NT2/D1 (cell line): ENCODE results near the gene GNAL.

ENCODE experiments used
- SUZ12 ChIP-seq: IDR thresholded peaks from 2 replicates; pipeline ENCODE4 v1.6.1; 2011; ENCODE audit not compliant: insufficient read length, insufficient read depth; ENCODE audit errors: extremely low read depth
- YY1 ChIP-seq: IDR thresholded peaks from 2 replicates; pipeline ENCODE4 v1.6.1; 2011; ENCODE audit not compliant: insufficient read length, insufficient read depth
- ZNF274 ChIP-seq: IDR thresholded peaks from 2 replicates; pipeline ENCODE4 v1.6.1; 2011; ENCODE audit warnings: mild to moderate bottlenecking, low read depth, low read length

GRCh38 chr18:11849841-11850634 is 161.0 kb downstream of the GNAL start:
- no peak for TF ChIP-seq SUZ12
- no peak for TF ChIP-seq ZNF274
- TF ChIP-seq YY1, result no peak
